Endometrial microvascular endothelial cells (primary cell): ENCODE results near the gene DTX4. TPM values are rescaled to one million over a fixed set of nuclear protein-coding genes. Genes with fewer than 3 reads are reported as not detected.

Source experiments
- in situ Hi-C: cut with HindIII; loops from 2 replicates; pipeline ENCODE4 v1.10.0; 2017; ENCODE audit warnings: low sequenced_read_pairs, low pct_unique_long_range_greater_than_20kb; ENCODE audit errors: inconsistent ontology term
- total RNA-seq: library from RNA; depleted of rRNA; stranded (reverse); fragments of >200 nt; gene quantifications from one replicate; pipeline ENCODE4 v1.2.3, GENCODE V29; 2015; ENCODE audit errors: inconsistent ontology term

Gene DTX4
- total RNA-seq, 1 donor from 2014 or later = not detected

DNA sequence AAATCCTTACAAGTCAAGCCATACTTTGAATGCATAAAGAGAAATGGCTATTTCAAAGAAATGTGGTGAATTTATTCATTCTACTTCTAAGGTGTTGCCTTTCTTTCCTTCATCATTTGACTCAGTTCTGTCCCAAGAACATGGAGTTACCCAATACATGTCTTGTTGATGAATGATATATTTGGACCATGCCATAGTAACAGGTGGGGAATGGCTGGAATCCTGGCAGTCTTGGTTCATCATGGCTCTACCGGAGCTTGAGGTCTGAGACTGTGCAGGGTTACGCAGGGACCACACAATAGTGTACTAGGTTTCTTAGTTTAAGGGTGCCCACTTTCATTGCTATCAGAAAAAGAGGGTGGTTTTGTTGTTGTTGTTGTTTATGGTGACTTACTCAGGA is 81.1 kb downstream of the DTX4 start:
- in situ Hi-C loops = no loop called here

- in situ Hi-C loops = no loop called here
Observed at GRCh38 chr11:59254286-59254685, 82.4 kb downstream of the DTX4 start.

GRCh38 chr11:59255281-59255680 is 83.3 kb downstream of the DTX4 start:
- in situ Hi-C loops = no loop called here

Other genes with a start within 250 kb of the DTX4 start
- not detected for gene GLYATL1, start 232.6 kb upstream of the DTX4 start, total RNA-seq
- gene GLYATL1B, start 85.8 kb upstream of the DTX4 start, total RNA-seq = not detected
- gene FAM111B, start 64.9 kb upstream of the DTX4 start, total RNA-seq = 14.6 TPM
- 61.5 TPM for gene FAM111A, start 29.3 kb upstream of the DTX4 start, total RNA-seq
- gene MPEG1, start 40.8 kb downstream of the DTX4 start, total RNA-seq = not detected
- gene OR5AN1, start 186.8 kb downstream of the DTX4 start, total RNA-seq = not detected